ENCODE results near the gene AUTS2.

DNA sequence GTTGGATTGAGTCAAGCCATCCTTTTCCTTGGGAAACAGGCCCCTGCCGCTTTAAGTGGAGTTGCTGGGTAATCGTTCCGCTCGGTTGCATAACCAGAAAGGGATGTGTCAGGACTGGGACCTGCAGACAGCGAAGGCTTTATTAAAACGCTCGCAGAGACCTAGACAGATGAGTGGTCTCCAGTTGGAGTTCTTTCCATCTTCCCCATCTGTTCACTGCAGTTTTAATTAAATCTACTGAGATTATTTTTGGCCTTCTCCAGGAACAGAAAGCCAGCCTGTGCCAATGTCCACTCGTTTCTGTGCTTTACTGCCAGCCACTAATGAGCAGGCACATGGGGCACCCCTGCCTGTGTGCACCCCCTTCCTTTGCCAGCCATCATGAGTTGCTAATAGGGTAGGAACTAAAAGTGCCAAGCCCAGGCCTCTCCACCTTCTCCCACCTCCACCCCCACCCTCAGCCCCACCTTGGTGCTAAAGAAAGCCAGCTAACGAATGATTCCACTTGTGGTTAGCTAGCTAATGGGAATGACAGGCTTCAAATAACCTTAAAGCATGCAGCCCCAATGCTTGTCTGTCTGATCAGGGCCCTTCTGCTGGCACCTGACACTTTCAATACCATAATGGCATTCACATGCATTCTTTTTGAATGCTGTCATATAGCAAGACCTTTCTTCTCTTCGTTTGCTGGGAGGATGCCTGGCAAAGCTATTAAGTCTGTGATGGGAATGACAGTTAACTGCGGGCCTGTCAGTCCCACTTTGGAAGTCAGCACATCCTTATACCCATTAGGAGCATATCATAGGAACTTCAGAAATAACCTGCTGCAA lies 976.9 kb downstream of the AUTS2 start:
- TF ChIP-seq EZH2 (IDR thresholded peaks at IDR 0.05; ENCODE audit: insufficient read depth, poor library complexity, severe bottlenecking) (no peak), EZH2phosphoT487 (IDR thresholded peaks at IDR 0.05; ENCODE audit: insufficient read depth, low read depth) (no peak)

Measured in GM23248 (cell line).